ENCODE data around the gene CYB5B. TPM values are rescaled to one million over a fixed set of nuclear protein-coding genes. Genes with fewer than 3 reads are reported as not detected.

CYB5B gene, protein sequence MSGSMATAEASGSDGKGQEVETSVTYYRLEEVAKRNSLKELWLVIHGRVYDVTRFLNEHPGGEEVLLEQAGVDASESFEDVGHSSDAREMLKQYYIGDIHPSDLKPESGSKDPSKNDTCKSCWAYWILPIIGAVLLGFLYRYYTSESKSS
- 49.8 and 73.3 TPM in 2 replicates for total RNA-seq (2012; rRNA removed)

DNA sequence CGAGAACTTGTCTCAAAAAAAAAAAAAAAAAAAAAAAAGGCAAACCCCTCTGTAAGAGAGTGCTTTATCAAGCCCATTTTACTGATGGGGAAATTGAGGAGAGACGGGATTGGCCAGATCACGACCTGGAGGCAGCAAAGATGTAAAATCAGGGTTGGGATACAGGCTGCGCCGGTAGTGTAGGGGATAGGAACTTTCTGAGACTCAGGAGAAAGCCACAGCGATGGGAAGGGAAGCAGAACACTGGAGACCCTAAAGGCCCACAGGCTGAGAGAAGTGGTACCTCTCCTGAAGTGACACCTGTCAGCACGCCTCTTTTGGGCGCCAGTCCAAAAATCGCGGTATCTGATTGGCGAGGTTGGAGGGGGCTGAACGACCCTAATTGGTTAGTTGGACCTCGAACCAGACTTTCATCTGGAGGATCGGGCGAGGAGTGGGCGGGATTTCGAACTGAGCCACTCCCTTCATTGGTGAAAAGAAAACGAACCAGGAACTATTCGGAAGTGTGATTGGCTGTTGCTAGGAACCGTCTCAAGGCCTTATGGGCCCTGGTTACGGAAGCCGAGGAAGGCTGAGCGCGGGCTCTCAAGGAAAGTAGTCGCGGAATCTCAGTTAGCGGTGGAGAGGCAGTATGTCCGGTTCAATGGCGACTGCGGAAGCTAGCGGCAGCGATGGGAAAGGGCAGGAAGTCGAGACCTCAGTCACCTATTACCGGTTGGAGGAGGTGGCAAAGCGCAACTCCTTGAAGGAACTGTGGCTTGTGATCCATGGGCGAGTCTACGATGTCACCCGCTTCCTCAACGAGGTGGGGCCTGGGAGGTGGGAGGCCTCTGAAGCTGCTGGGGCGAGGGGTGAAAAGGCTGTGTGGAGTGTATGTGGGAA is at the start of gene CYB5B:
Gene CYB5B (plus strand): TSS at position 567 of the 882 bp plus-strand sequence. CDS start 65 bp downstream, at position 632.
- no peaks in the 10 kb centered on the region for H3K27me3 ChIP-seq (ENCODE audit: control insufficient read depth, insufficient read depth, low read length)
- peaks cover 3% of the 10 kb centered on the region for H3K4me1 ChIP-seq (ENCODE audit: control insufficient read depth, insufficient read depth, low read length)
- no peaks in the 10 kb centered on the region for H3K9me3 ChIP-seq (replicated peaks; ENCODE audit: low read length)
- H3K4me2 ChIP-seq (ENCODE audit: low read length), result peak within 1 kb of the TSS; percentile 87
- peaks cover 23% of the 10 kb centered on the region for H3K36me3 ChIP-seq (ENCODE audit: insufficient read depth, low read length)
- H3K4me3 ChIP-seq (ENCODE audit: low read length), result peak within 1 kb of the TSS; percentile 87
- H3K9ac ChIP-seq (ENCODE audit: low read depth, low read length), result peak within 1 kb of the TSS; percentile 88

DNA sequence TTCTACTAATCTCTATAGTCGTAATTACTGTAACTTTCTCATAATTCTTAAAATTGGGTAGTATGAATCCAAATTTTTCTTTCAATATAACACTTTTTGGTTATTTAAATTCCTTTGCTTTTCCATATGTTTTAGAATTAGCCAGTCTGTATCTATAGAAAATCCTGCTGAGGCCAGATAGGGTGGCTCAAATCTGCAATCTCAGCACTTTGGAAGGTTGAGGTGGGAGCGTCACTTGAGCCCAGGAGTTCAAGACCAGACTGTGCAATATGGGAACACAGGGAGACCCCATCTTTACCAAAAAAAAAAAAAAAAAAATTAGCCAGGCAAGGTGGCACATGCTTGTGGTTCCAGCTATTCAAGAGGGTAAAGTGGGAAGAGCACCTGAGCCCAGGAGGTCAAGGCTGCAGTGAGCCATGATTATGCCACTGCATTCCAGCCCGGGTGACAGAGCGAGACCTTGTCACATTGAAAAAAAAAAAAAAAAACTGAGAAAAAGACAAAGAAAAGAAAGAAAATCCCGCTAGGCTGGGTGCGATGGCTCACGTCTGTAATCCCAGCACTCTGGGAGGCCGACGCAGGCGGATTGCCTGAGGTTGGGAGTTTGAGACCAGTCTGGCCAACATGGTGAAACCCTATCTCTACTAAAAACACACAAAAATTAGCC is 47.9 kb upstream of the CYB5B start:
- peaks cover 39% of the 10 kb centered on the region for H3K36me3 ChIP-seq (ENCODE audit: insufficient read depth, low read length)
- H3K4me1 ChIP-seq (ENCODE audit: control insufficient read depth, insufficient read depth, low read length), result no peaks in the 10 kb centered on the region
- H3K9ac ChIP-seq (ENCODE audit: low read depth, low read length), result no peak overlapping the region

DNA sequence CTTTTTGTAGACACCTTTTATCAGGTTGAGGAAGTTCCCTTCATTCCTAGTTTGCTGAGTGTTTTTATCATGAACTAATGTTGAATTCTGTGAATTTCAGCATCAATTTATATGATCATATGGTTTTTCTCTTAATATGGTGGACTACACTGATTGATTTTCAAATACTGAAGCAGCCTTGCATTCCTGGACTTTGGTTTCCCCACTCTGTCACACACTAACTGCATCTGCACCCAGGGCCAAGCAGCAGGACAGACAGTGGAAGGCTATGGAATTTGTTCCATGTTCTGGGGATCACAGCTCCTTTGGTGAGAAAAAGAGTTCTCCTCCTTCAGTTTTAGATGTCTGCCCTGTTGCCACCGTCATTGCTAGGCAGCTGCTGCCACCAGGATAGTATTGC is 46.4 kb upstream of the CYB5B start:
- Histone ChIP-seq H3K4me2 (ENCODE audit: low read length) (no peak overlapping the region), H3K36me3 (ENCODE audit: insufficient read depth, low read length) (peaks cover 50% of the 10 kb centered on the region)

More for the DNA sequence above, 47.9 kb upstream of the CYB5B start:
- H3K4me3 ChIP-seq (ENCODE audit: low read length), result no peak overlapping the region
- no peaks in the 10 kb centered on the region for H3K9me3 ChIP-seq (replicated peaks; ENCODE audit: low read length)
- H3K27me3 ChIP-seq (ENCODE audit: control insufficient read depth, insufficient read depth, low read length), result no peaks in the 10 kb centered on the region
- H3K4me2 ChIP-seq (ENCODE audit: low read length), result no peak overlapping the region

DNA sequence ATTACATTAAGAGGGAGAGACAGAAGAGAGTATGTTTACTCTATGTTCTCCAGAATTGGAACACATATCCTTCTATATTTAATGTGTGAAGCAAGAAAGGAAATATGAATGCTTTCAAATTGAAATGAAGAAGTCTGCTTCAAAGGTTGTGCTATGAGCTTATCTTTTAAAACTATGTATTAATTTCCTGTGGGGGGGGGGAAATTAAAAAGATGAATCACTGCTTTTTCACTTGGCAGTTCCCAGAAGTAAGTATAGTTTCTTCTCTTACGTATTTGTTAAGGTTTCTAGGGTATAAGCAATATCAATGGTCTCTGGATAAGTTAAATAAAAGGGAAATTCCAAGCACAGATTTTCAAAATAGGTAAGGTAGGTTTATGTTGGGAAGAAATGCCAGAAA is 45.7 kb upstream of the CYB5B start:
- Histone ChIP-seq H3K9ac (ENCODE audit: low read depth, low read length) (no peak overlapping the region), H3K4me2 (ENCODE audit: low read length) (no peak overlapping the region), H3K27me3 (ENCODE audit: control insufficient read depth, insufficient read depth, low read length) (no peaks in the 10 kb centered on the region), H3K9me3 (replicated peaks; ENCODE audit: low read length) (no peaks in the 10 kb centered on the region), H3K4me1 (ENCODE audit: control insufficient read depth, insufficient read depth, low read length) (no peaks in the 10 kb centered on the region), H3K36me3 (ENCODE audit: insufficient read depth, low read length) (peaks cover 55% of the 10 kb centered on the region), H3K4me3 (ENCODE audit: low read length) (no peak overlapping the region)

More for the DNA sequence above, 46.4 kb upstream of the CYB5B start:
- H3K9ac ChIP-seq (ENCODE audit: low read depth, low read length), result no peak overlapping the region
- H3K27me3 ChIP-seq (ENCODE audit: control insufficient read depth, insufficient read depth, low read length), result no peaks in the 10 kb centered on the region
- H3K4me1 ChIP-seq (ENCODE audit: control insufficient read depth, insufficient read depth, low read length), result no peaks in the 10 kb centered on the region
- no peaks in the 10 kb centered on the region for H3K9me3 ChIP-seq (replicated peaks; ENCODE audit: low read length)
- no peak overlapping the region for H3K4me3 ChIP-seq (ENCODE audit: low read length)

DNA sequence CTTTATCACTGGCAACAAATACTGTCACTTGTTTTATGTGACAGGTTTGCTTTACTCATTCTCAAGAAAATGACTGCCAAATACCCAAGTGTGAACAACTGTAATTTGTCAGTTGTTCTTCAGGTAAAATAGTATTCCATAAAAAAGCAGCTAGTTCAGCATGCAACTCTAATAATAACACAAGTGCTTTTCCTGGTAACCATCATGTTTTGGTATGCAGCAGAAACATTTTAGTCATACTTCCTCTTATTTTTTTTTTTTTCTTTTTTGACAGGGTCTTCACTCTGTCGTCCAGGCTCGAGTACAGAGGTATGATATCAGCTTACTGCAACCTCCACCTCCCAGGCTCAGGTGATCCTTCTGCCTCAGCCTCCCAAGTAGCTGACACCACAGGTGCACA is 43.2 kb upstream of the CYB5B start:
- Histone ChIP-seq H3K9ac (ENCODE audit: low read depth, low read length) (no peak overlapping the region), H3K4me3 (ENCODE audit: low read length) (no peak overlapping the region), H3K27me3 (ENCODE audit: control insufficient read depth, insufficient read depth, low read length) (no peaks in the 10 kb centered on the region), H3K4me1 (ENCODE audit: control insufficient read depth, insufficient read depth, low read length) (peaks cover 5% of the 10 kb centered on the region), H3K4me2 (ENCODE audit: low read length) (no peak overlapping the region), H3K36me3 (ENCODE audit: insufficient read depth, low read length) (peaks cover 57% of the 10 kb centered on the region), H3K9me3 (replicated peaks; ENCODE audit: low read length) (no peaks in the 10 kb centered on the region)

DNA sequence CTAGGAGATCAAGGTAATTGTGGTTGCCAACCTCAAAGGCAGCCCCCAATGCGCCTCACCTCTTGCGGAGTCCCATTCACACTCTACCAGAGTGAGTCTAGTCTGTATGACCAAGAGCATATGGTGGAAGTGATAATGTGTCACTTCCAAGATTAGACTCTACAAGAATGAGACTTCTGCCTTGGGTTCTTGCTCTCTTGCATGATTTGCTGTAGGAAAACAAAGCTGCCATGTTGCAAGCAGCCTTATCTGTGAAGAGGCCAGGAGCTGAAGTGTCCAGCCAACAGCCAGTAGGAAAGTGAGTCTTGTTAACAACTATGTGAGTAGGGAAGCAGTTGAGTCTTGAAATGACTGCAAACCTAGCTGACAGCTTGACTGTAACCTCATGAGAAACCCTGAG is 42.0 kb upstream of the CYB5B start:
- no peaks in the 10 kb centered on the region for H3K27me3 ChIP-seq (ENCODE audit: control insufficient read depth, insufficient read depth, low read length)
- peaks cover 10% of the 10 kb centered on the region for H3K4me1 ChIP-seq (ENCODE audit: control insufficient read depth, insufficient read depth, low read length)
- no peaks in the 10 kb centered on the region for H3K9me3 ChIP-seq (replicated peaks; ENCODE audit: low read length)
- H3K4me2 ChIP-seq (ENCODE audit: low read length), result no peak overlapping the region
- H3K4me3 ChIP-seq (ENCODE audit: low read length), result no peak overlapping the region
- H3K36me3 ChIP-seq (ENCODE audit: insufficient read depth, low read length), result peaks cover 56% of the 10 kb centered on the region
- no peak overlapping the region for H3K9ac ChIP-seq (ENCODE audit: low read depth, low read length)

DNA sequence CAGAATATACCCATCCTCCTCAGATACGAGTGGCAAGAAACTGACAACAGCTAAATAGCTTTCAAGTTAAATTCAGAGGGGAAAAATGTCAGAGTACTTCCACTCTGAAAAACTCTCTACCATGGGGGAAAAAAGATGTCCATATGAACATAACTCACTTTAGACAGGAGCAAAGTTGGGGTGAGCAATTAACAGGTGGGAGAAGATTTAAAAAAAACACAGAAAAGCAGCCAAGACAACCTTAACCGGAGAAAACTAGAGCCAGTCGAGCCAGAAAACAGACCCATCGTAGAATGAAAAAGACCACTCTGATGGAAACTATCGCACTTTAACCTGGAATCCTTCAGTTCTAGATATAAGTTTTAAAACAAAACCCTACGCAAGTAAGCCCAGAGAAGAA is 39.4 kb upstream of the CYB5B start:
- H3K27me3 ChIP-seq (ENCODE audit: control insufficient read depth, insufficient read depth, low read length), result no peaks in the 10 kb centered on the region
- peak overlapping the region; percentile 94 for H3K9ac ChIP-seq (ENCODE audit: low read depth, low read length)
- no peaks in the 10 kb centered on the region for H3K9me3 ChIP-seq (replicated peaks; ENCODE audit: low read length)
- H3K36me3 ChIP-seq (ENCODE audit: insufficient read depth, low read length), result peaks cover 35% of the 10 kb centered on the region
- peaks cover 10% of the 10 kb centered on the region for H3K4me1 ChIP-seq (ENCODE audit: control insufficient read depth, insufficient read depth, low read length)
- peak overlapping the region; percentile 83 for H3K4me2 ChIP-seq (ENCODE audit: low read length)
- H3K4me3 ChIP-seq (ENCODE audit: low read length), result peak overlapping the region; percentile 83

DNA sequence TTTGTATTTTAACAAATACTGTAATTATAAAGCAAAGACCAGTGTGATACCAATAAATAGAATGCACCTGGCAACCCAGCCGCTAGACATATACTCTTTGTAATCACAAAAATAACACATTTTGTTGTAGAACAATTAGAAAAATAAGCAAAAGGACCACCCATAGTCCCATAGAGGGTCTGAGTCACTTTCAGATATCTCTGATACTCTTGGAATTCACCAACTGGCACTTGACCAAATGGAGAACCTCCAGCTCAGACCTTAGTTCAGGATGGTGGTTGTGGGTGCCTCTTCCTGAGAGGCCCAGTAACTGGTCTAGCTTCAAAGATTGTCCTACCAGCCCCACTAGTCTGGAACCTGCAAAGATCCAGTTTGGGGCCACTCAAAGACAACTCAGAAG is 37.8 kb upstream of the CYB5B start:
- Histone ChIP-seq H3K4me3 (ENCODE audit: low read length) (peak overlapping the region; percentile 83), H3K4me2 (ENCODE audit: low read length) (no peak overlapping the region), H3K9me3 (replicated peaks; ENCODE audit: low read length) (no peaks in the 10 kb centered on the region), H3K4me1 (ENCODE audit: control insufficient read depth, insufficient read depth, low read length) (peaks cover 10% of the 10 kb centered on the region), H3K9ac (ENCODE audit: low read depth, low read length) (peak overlapping the region; percentile 94), H3K36me3 (ENCODE audit: insufficient read depth, low read length) (peaks cover 25% of the 10 kb centered on the region), H3K27me3 (ENCODE audit: control insufficient read depth, insufficient read depth, low read length) (no peaks in the 10 kb centered on the region)

DNA sequence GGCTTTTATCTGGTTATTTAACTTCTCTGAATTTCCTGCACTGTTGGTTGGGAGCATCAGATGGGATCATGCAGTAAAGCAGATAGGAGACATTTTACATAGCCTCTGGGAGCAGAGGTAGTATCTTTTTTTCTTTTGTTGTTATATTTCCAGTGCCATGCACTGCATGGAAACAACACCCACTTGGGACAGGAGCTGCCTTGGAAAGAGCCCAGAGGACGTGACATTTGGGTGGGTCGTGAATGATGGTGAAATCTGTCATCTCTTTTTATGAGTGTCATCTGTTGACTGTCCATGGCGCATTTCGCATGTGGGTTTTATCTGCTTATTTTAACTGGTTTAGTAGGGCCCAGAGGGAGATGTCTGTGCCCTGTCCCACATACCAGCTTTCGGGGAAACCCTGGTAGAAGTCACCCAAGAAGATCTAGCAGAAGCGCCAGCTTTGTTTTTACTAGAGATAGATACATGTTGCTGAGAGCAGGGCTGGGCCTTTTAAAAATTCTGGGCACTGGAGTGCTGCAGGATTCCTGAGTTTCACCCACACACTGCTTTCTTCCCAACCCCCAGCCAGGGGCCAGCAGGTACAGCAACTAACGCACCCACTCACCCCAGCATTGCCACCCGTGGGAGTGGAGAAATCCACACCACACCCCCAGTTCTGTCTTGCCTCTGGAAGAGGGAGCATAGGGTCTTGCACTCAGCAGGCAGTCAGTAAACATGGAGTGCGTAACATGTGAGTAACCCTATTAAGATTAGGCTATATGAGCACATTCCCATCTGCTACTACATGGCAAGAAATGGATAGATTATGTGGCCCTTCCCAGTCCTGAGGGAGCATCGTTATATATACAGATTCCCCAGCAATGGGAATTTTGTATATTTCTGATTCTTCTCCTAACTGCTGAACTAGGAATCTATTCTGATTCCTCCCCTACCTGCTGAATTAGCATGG is 30.2 kb upstream of the CYB5B start:
- Histone ChIP-seq H3K4me3 (ENCODE audit: low read length) (no peak overlapping the region), H3K27me3 (ENCODE audit: control insufficient read depth, insufficient read depth, low read length) (peaks cover 4% of the 10 kb centered on the region), H3K4me2 (ENCODE audit: low read length) (no peak overlapping the region), H3K9ac (ENCODE audit: low read depth, low read length) (no peak overlapping the region), H3K4me1 (ENCODE audit: control insufficient read depth, insufficient read depth, low read length) (peaks cover 26% of the 10 kb centered on the region), H3K9me3 (replicated peaks; ENCODE audit: low read length) (no peaks in the 10 kb centered on the region), H3K36me3 (ENCODE audit: insufficient read depth, low read length) (no peaks in the 10 kb centered on the region)

DNA sequence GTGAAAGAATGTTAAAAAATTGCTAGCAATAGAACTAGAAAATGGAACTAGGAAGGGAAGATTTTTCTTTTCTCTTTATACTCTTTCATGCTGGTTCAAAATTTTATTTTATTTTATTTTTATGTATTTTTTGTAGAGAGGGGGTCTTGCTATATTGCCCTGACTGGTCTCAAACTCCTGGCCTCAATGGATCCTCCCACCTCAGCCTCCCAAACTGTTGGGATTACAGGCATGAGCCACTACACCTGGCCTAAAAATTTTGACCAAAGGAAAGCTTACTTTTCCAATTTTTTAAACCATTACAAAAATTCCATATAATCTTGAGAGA is 28.6 kb upstream of the CYB5B start:
- Histone ChIP-seq H3K4me1 (ENCODE audit: control insufficient read depth, insufficient read depth, low read length) (peaks cover 32% of the 10 kb centered on the region), H3K36me3 (ENCODE audit: insufficient read depth, low read length) (no peaks in the 10 kb centered on the region), H3K9ac (ENCODE audit: low read depth, low read length) (no peak overlapping the region), H3K27me3 (ENCODE audit: control insufficient read depth, insufficient read depth, low read length) (peaks cover 4% of the 10 kb centered on the region), H3K4me3 (ENCODE audit: low read length) (no peak overlapping the region), H3K9me3 (replicated peaks; ENCODE audit: low read length) (no peaks in the 10 kb centered on the region), H3K4me2 (ENCODE audit: low read length) (no peak overlapping the region)
